ENCODE results near the gene COBL. TPM values are rescaled to one million over a fixed set of nuclear protein-coding genes. Genes with fewer than 3 reads are reported as not detected.

Gene COBL
- polyA plus RNA-seq, 3 donors = 16.8 to 23.3 (median 21.4) TPM

DNA sequence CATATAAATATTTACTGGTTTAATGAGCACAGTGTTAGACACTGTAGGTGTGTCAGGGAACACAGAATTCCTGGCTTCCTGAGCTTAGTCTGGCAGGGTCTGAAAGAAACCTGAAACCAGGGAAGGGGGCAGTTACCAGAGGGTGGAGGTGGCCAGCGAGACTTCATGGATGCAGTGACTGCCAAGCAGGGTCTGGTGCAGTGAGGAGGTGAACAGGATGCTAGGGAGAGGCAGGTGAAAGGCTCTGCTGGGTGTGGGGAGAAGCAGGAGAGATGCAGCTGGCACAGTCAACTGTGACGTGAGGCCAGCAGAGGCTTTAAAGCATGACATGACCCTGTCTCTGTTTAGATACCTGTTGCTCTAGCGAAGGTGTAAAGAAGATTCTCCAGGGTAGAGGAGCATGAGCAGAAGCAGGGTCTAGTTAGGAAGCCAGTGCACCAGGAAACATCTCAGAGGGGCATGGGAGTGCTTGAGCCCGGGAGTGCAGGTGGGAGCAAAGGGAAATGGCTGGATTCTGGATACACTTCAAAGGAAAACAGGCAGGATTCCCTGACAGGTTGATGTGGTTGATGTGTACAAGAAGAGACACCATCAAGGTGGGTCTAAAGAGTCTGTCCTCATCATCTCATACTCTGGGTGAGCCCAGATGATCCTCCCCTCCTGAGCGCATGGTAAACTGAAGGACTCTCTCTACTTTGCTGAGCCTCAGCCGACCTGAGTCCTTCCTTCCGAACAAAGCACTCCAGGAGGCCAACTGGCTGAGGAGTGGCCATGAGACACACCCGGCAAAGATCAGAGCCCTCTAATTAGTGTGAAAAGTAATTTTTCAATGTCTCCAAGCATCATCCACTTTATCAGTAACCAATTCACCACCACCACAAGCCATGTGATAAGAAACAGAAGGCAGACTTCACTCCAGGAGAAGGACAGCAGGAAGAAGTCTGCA, 186.8 kb downstream of the COBL start:
- DNase-seq (ENCODE audit: low read depth in 3 of 3, low spot score in 2 of 3) = no peak

DNA sequence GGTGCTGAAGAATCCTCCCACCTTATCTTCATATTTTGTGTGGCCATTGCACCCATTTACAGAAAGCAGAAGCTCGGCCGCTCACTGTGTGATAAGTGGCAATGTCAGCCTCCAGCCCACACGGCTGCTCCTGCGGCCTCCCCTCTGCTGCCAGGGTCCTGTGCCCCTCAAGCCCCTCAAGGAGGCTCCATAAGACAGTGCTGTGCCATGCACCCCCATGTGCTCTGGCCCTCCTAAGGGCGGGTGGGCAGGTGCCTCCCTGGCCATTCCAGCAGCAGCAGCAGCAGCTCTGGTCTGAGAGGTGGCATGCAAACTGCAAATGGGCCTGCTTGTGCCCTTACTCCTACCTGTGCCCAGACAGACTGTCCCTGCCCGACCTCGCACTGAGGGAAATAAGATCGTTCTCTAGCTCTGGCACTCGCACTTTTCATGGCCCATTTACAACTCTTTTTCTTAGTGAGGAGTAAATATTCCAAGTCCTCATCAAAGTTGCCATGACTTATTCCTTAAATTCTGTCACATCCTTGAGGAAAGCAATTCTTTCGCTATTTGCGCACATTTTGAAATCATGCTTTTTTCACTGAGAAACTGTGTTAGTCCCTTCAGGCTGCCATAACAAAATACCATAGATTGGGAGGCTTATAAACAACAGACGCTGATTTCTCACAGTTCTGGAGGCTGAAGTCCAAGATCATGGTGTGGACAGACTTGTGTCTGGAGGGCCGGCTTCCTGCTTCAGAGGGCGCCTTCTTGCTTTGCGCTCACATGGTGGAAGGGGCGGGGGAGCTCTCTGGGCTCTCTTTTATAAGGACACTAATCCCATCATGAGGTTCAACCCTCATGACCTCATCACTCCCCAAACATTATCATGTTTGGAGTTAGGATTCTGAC, 187.8 kb downstream of the COBL start:
- no peak for DNase-seq (ENCODE audit: low read depth in 3 of 3, low spot score in 2 of 3)

DNA sequence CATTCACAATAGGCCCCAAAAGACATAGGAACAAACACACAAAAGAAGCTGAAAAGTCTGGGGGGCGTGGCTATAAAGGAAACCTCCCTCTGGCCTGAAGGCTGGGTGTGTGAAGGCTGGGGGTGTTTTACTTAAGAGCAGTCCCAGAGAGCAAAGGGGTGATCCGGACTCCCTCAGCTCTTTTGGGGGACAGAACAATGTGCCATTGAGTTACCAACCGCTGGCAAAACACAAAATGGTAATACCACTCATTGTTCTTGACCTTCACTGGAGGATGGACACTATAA, 189.0 kb downstream of the COBL start:
- DNase-seq (ENCODE audit: low read depth in 3 of 3, low spot score in 2 of 3) = no peak

DNA sequence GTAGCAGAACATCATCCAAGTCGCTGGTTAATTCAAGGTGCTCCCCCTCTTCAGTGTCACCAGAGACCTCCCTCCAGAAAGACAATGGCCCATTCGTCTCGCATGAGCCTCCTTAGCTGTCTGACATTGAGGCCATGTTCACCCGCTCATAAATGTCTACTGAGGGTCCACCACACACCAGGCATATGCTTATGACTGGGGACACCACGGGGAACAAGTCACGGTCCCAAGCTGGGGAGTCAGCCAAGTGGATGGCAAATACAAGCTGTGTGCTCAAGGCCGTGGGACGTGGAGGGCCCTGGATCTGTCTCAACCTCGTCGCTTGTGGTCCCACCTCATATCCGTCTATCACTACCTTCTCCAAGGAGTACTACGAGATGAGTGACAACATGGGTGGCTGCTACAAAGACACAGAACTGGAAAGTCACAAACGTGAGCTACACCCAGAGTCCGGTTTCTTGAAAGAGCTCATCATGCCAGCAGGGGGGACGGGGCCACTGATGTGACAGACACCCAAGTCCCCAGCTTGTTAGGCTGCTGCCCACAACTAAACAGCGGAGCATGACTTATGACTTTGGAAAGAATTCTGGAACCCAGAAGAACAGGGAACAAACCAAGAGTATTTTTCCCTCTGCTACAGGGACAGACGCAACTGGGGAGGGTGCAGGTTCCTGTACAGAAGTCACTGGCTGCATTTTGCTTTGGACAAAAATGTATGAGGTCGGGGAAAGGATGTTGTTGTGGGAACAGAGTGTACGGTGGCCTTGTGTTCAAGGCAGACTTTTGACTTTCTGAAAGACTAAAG, 189.6 kb downstream of the COBL start:
- DNase-seq (ENCODE audit: low read depth in 3 of 3, low spot score in 2 of 3) = no peak

DNA sequence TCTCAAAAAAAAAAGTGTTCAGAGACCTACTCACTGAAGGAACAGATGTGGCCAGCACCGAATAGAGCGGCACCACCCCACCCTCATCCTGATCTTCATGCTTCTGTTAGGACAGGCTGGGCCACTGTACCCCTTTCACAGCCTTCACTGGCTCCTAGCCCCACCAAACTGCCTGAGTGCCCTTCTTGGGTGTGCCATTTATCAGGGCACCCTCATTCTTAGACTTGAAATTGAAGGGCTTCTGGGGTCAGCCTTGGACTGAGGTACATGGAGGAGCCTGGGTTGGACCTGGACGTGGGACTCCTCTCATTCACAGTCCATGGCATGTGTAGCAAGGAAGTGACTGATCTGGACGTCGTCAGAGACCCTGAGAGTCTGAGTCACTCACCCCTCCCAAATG, 190.3 kb downstream of the COBL start:
- no peak for DNase-seq (ENCODE audit: low read depth in 3 of 3, low spot score in 2 of 3)

DNA sequence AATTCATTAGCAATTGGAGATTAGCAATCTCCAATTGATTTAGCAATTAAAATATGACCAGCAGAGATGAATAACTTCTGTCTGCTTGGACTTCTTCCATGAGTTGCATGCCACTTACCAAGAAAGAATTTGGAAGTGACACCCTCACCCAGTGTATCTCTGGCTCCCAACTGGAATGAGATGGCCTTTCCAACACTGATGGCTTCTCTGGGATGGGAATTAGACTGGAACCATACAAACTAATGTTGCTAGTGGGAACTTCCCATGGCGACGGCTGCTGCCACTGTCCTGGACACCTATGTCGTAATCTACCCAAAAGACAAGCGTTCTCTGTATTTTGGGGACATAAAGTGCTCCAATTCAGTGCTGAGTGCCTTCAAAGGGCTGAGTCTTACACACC, 192.3 kb downstream of the COBL start:
- no peak for DNase-seq (ENCODE audit: low read depth in 3 of 3, low spot score in 2 of 3)

DNA sequence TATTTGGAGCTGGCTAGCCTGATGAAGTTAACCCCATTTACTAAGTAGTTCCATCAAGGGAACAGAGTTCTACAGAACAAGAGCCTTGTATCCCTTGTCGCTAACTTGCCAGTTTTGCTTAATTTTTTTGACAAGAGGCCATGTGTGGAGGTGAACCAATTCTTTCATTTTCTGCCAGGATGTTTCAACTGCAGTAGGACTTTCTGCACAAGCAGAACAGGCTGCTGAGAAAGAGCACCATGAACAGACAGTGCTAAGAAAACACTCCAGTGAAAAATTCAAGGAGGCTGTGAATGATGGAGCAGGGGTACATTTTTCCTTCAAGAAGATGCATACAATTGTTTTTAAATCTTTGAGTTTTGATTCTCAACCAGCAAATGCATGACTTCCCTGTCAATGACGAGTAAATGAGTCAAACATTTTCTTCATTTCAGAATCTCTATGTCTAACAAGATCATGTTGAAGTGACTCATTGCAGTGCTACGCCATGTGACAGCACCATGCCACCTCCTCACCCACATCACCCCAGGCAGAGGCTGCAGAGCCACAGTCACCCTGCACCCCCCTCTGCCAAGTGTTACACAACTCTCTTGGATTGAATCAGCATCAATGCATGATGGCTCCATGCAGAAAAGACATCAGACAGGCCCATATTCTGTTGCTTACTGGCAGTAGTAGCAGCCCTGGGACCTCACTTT, 193.1 kb downstream of the COBL start:
- DNase-seq (ENCODE audit: low read depth in 3 of 3, low spot score in 2 of 3) = no peak

DNA sequence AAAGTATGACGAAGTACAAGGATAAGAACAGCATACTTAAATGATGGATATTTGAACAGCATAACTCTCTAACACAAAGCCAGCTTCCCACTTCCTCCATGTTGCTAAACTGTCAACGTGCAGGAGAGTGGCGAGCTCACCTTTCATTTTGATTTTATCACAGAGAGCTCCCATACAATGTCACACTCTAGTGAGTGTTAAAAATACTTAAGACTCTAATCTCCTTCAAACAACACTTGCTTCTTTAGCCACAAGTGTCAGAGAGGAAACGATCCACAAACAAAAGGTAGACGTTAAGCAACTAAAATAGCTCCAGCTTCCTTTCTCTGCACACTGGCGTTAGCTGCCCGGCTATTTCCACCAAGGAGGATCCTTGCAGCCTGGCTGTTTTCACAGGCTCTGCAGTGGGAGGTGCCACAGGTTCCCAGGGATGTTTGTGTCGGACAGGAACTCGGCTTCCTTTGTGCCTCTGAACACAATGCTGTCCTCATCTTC, 194.6 kb downstream of the COBL start:
- DNase-seq (ENCODE audit: low read depth in 3 of 3, low spot score in 2 of 3) = no peak

DNA sequence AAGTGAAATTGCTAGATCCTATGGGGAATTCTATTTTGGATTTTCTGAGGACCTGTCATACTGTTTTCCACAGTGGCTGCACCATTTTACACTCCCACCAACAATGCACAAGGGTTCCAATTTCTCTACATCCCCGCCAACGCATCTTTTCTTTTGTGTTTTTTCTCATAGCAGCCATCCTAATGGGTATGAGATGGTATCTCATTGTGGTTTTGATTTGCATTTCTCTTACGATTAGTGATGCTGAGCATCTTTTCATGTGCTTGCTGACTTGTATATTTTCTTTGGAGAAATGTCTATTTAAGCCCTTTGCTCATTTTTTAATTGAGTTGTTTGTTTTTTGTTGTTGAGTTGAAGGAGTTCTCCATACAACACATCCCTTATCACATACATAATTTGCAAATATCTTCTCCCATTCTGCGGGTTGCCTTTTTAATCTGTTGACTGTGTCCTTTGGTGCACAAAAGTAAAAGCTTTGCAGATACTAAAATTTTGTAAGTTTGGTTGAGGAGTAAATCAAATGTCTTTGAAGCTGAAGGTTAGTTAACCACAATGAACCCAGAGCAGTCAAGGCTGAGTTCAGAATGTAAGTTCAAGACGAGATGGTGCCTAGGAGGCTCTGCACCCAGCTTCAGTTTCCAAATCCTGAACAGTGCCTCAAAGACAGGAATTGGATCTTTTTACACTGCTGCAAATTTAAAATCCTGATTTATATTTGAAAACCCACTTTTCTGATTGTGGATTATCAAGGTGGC, 195.4 kb downstream of the COBL start:
- DNase-seq (ENCODE audit: low read depth in 3 of 3, low spot score in 2 of 3) = no peak

DNA sequence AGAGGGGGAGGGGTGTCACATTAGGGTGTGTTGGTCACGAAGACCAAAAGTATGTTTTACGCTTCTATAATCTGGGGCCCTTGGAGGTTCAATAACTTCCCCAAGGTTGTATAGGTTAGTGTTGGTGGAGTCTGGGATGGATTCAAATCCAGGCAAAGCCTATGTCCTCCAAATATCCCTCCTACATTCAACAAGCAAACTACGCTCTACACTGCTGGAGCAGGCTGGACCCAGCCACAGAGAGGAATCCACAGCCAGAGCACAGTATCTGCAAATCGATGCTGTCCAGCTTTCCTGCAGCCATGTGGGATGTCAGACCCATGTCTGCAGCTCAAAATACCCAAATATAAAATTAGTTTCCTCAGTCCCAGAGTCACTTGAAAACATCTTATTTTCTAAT, 198.0 kb downstream of the COBL start:
- no peak for DNase-seq (ENCODE audit: low read depth in 3 of 3, low spot score in 2 of 3)

DNA sequence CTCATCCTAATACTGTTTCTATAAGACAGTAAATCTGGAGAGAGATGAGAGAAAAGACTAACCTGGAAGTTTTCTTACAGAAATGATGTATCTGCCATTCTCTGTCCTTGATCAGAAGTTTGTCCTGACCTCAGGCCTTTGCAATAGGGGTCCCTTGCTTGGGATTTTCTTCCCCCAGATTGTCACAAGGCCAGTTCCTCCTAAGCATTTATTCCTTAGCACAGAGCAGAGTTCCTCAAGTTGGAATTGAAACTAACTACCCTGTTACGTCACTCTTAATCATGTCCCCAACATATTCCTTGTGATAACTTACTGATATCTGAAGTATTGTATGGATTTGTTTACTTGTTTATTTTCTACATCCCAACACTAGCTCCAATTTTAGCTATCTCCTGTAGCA, 202.1 kb downstream of the COBL start:
- no peak for DNase-seq (ENCODE audit: low read depth in 3 of 3, low spot score in 2 of 3)

DNA sequence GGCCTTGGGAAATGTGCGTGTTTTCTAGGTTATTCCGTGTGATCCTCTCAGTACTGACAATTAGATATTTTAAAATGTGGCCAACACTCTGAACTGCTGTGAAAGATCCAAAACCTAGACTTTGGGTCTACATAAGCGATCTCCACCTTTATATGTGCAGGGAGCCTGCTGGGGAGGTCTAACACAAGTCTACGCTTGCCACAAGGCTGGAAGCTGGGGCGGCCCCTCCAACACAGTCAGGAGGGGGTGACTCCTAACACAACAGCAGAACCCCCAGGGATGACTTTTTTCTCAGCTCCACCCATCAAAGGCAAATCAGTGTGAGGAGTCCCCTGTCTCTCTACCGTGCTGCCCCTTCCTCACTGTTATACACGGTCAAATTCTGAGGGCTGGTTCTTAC, 202.6 kb downstream of the COBL start:
- DNase-seq (ENCODE audit: low read depth in 3 of 3, low spot score in 2 of 3) = no peak

DNA sequence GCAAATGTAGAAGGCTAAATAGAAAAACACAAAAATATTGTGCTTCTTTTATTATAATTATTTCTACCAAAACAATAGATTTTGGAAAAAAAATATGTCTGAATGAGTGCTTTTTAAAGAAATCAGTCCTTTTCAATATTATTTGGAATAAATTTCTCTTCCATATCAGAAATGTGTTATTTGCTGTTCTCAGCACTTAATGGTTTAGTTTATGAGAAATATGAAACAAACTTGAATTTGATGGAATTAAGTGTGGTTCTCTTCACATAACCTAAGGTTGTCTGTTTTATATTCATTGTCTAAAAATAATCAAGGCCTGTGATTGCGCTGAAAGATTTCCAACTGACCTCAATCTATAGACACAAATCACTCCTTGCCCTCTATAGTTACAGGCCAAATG, 203.0 kb downstream of the COBL start:
- no peak for DNase-seq (ENCODE audit: low read depth in 3 of 3, low spot score in 2 of 3)

DNA sequence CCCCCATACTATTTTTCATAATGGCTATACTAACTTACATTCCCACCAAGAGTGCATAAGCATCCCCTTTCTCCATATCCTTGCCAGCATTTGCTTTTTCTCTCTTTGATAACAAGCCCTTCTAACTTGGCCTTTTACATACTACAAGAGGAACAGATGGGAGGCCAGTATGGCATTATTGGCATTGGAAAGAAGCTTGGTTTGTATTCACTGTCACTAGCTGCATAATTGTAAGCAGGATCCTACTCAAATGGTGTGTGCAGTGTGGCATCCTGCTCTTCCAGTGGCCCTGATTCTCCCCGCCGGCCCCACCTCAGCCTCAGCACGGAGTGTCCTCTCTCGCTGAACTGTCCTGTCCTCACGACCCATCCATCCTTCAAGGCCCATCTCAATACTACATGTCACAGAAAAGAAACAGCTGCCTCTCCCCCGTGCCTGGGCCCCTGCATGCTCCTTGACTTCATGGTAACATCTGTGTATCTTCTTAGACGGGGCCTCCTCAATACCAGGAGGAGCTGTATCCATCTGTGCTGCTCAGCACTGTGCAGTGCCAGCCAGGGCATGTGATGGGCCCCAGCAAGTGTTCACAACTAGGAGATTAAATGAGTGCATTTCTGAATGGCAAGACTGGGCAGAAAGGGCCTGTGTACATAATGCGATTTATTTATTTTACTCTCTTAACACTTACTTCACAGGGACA, 205.2 kb downstream of the COBL start:
- DNase-seq (ENCODE audit: low read depth in 3 of 3, low spot score in 2 of 3) = no peak

DNA sequence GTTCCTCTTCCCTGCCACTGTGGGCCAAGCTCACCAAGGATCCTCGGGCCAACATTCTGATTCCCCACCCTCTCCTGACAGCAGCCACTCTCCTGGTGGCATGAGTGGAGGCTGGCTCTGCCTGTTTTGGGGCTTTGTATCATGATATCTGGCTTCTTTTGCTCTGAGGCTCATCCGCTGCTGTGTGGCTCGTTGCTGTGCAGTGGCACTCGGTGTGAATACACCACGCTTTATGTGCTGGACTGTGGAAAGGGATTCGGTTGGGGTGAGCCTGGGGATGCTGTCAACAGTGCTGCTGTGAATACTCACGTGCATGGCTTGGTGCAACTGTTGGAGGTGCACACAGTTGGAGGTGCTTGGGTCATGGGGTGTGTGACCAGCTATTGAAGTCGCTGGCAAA, 208.5 kb downstream of the COBL start:
- no peak for DNase-seq (ENCODE audit: low read depth in 3 of 3, low spot score in 2 of 3)

DNA sequence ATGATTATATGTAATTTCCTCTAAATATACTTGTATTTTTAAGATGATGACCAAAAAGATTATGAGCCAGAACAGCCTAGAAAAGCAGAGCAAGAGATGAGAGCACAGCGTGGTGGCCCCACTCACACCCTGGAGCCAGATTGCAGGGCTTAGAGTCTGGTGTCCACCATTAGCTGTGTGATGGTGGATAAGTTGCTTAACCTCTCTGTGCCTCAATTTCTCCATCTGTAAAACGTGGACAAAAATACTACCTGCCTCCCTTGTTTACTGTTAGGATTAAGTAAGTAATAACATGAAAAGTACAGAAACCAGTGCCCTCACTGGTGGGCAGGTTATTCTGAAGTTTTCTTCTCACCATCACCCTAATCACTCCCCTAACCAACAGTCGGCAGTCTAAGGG, 212.3 kb downstream of the COBL start:
- no peak for DNase-seq (ENCODE audit: low read depth in 3 of 3, low spot score in 2 of 3)

DNA sequence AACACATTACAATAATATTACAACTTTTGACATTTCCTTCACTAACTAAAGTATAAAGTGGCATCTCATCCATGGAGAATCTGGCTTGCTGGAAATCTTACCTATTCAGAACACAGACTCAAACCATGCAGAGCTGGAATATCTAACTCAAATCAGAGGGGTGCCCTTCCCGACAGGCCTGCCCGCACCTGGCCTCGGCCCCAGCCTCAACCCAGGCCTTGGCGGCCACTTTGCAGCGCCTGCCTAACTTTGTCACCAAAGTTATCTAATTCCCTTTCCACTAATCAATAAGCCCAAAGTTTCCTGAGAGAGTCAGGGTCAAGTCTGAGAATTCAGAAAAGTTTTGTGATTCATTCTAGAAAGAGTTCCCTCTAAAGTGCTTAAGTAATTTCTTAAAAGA, 212.9 kb downstream of the COBL start:
- no peak for DNase-seq (ENCODE audit: low read depth in 3 of 3, low spot score in 2 of 3)

DNA sequence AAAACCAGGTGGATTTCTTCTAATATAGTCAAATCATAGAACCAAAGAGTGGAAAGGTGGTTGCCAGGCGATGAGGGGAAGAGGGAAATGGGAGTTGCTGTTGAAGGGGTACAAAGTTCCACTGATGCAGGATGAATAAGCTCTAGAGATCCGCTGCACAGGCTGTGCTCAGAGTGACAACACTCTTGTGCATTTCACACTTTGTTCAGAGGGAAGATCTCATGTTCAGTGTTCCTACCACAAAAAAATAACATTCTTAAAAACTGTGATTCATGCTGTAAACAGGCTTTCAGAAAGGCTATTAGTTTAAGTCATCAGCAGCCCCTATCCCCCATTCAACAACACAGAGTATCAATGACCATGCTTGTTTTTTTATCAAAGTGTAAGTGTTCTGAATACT, 213.8 kb downstream of the COBL start:
- no peak for DNase-seq (ENCODE audit: low read depth in 3 of 3, low spot score in 2 of 3)

DNA sequence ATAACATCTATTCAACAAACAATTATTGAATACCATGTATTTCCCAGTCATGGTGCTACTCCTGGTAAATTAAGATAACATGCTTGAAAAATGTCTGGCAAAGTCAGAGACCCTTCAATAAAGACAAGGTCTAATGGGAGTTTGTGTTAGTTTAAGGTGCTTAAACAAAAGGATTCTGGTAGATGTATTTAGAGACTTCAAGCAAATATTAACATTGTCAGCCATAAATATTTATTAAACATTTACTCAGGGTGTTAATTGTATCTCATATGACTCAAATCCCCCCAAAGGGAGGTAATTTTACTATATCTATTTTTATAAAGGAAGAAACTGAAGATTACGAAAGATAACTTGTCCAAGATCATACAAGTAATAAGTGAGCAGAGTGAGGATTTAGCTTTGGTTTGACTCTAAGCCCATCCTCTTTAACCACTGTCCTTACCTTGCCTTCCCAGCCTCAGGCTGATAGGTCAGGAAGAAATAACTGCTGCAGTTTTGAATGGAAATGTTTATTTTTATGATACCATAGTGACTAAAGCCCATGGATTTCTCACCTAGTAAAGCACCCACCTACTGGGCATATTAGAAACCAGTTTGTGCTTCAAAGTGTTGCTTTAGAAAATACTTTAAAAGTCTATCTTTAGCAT, 215.4 kb downstream of the COBL start:
- DNase-seq (ENCODE audit: low read depth in 3 of 3, low spot score in 2 of 3) = no peak
